AG20443 (cell line): ENCODE data around the gene CNTN5.
A peak's percentile ranks its signal among the peaks of the same experiment; 100 is the strongest.
"Not testable (repeated sequence)": the region's sequence is repeated elsewhere in the genome, so short reads cannot be mapped to it uniquely, and the experiment has no call there.

Experiments used
- DNase-seq: peaks from one replicate; pipeline ENCODE4 v3.0.0; 2012; ENCODE audit warnings: low spot score, mixed read lengths

The CNTN5 gene

DNA sequence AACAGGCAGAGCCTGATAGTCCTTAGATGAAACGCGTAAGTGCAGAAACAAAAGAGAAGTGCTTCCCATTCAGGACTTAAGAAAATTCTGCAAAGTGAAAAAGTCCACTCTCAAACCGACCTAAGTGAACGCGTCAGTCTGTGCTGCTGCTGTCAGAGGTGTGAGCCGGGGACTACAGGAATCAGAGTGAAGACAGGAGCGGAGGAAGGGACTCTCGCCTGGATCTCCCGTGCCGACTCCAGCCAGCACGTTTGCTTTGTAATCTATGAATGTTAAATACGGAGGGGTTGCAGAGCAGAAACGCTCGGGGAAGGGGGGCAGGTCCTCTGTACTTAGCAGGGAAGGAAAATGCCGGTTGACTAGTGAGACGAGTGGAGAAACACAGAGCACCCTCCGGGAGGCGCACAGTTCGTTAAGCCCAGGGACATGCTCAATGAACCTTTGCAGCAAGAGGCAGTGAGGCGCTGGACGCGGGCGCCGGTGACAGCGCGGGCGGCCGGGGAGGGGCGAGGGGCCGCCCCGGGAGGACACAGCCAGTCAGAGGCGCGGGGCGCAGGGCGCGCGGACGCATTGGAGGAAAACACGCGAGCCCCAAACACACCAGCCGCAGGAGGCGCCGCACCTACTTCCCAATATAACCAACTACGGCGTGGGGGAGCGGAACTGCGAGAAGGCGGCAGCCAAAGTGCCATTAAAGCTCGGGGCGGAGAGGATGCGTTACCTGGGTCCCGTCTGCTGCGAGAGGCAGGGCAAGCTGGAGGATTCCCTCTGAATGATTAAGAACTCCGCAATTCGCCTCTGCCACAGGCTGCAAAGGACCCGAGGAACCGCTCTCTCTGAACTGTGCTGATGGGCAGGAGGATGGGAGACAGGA, at the start of gene CNTN5:
CNTN5 (plus strand) TSS at position 598 of the 874 bp plus-strand sequence.
- peak; percentile 17 for DNase-seq

DNA sequence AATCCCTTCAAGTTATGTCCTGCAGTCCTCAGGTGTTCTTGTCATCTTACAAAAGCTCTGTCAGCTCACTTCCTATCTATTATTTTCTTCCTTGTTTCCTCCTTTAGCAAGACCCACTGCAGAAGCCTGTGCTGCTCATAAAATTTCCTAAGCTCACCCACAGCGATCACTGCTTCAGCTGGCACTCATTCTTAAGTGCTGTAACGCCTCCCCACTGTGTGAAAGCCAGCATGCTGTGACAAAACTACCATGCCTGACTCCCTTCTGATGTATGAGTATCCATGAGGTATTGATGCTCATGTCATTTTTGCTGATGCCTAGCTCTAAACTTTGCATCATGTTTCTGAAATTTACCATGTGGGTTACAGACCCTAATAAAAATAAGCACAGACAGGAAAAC, 41.5 kb upstream of the CNTN5 start:
- no peak for DNase-seq

DNA sequence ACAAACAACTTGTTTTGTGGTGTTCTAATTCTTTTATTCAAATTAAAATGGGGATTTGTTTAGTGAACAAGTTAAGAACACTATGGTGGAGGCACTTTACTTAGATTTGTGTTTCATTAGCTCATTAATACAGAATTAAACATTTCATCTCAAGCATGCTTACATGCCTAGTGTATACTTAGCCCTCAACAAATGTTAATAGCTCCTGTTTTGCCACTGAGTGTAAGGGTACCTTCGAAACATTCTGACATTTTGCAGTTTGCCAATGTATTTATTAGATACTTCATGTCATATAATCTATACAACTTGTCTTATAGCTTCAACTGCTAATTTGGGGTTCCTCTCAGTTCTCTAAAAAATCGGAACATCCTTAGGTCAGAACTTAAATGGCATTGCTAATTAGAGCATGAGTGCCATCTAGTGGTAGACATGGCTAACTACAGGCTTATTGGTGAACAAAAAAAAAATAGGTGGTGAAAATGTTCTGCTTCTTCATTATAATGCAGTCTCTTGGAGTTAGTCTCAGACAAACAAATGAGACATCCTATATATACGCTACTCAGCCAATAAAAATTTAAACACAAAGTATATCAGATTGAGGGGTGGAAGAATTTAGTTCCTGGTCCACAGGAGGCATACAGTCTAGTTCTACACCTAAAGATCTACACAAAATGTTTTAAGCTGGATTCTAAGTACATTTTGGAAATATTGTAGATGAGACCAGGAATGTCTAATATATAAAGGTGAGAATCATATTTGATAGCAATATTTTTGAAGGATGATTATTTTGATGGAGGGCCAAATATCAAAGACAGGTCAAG, 4.9 kb upstream of the CNTN5 start:
- DNase-seq, result peak; percentile 40

DNA sequence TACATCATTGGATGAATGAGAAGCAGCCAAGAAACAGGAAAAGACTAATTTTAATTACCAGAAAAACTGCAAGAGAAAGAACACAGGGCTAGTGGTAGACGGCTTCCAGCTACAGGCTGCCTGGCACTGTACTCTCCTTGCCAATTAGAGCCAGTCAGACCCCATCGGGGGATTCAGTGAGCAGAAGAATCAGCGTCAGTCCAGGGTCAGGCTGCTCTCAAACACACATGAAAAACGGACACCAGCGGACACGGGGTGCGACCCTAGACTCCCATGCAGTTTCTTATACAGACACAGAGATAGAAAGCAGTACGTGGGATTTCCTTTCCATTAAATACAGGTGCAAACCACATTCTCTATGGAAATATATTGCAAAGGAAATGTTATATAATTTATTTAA, 1.1 kb upstream of the CNTN5 start:
- DNase-seq, result no peak

DNA sequence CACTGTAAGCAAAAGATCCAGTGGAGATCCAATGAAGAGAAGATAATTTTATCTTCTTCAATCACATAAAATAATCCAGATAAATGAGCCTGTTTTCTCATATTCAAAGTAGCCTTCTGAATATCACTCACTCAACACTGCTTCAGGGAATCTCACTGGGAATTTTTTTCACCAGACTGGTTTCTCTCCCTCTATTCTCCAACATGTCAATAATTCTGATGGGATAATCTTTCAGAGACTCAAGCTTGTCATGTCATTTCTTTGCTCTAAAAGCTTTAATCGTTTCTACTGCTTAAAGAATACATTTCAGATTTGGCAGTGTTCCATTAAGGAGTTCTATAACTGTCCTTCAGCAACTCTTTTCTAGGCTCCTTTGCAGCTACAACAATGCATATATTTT, 16.3 kb downstream of the CNTN5 start:
- no peak for DNase-seq

DNA sequence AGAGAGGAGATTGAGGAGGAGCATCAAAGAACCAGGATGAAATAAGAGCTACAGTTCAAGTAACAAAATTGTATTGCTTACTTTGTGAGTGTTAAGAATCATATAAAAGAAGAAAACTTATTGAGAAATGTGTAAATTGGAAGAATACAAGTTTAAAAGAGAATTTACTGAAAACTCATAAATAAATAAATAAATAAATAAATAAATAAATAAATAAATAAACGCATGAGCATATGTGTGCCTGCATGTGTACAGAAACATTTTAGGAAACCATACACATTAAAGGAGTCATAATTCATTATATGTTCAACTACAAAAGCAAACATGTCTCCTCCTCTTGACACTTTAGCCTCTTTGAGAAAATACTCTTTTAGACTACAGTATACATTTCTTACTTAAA, 42.6 kb downstream of the CNTN5 start:
- DNase-seq, result no peak

- DNase-seq, result no peak
These were observed 44.4 kb downstream of the CNTN5 start for GRCh38 chr11:99065121-99065520.

- DNase-seq, result no peak
These were observed 46.0 kb downstream of the CNTN5 start for GRCh38 chr11:99066618-99067317.

- DNase-seq, result no peak
These were observed 48.1 kb downstream of the CNTN5 start for GRCh38 chr11:99068832-99069231.

- DNase-seq, result no peak
These were observed 49.2 kb downstream of the CNTN5 start for GRCh38 chr11:99069856-99070444.

- DNase-seq, result no peak
These were observed 58.8 kb downstream of the CNTN5 start for GRCh38 chr11:99079576-99079975.

DNA sequence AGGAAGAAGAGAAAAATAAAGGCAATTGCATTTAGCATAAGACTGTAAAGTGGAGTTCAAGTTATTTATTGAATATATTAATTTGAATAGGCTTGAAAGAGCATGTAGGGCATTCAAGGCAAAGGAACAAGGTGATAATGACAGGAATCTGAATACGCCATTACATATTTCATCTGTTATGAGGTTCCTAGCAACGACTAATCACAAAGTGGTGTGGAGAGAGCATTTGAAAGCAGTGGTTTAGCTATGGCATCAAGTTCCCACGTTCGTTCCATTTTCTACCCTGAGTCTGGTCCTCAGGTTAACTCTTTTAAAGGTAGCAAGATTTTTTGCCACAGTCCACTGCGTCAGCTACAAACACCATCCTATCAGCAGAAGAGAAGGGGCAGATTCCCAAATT, 59.4 kb downstream of the CNTN5 start:
- no peak for DNase-seq

GRCh38 chr11:99098258-99098657, 77.5 kb downstream of the CNTN5 start:
- DNase-seq, result no peak

DNA sequence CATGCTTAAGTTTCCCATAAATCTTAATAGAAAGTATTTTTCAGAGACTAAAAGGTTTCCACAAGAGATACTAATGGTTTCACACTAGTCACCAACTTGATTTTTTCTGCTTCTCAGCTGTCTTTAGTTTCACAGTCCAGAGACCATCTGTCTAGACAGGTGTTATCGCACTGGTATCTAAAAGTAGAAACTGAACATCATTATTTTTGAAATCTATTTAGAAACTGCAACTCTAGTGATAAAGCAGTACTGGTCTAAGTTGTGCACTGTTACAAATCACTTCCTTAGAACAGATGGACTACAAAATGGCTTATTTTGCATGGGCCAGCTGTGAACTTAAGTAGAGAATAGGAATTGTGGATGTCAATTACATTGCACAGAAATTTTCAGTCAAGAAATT, 78.0 kb downstream of the CNTN5 start:
- DNase-seq, result no peak

GRCh38 chr11:99117603-99118002, 96.9 kb downstream of the CNTN5 start:
- no peak for DNase-seq

- DNase-seq, result not testable (repeated sequence)
These were observed 113.1 kb downstream of the CNTN5 start for GRCh38 chr11:99133862-99134261.

DNA sequence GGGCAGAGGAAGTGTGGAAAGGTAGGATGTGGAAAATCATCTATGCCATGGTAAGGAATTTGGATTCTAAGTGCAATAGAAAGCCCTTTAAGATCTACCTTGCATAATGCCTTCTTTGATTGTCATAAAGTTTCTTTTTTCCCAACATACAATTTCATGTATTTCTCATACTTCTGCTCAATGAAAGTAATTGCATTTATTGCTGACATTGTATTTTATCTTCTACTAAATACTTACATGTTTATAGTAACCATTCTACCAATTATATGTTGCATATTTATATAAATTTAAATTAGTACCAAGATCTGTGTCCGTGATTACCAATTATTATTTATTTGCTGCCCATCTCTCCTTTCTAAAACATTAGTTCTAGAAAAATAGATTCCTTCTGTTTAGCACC, 114.8 kb downstream of the CNTN5 start:
- no peak for DNase-seq

DNA sequence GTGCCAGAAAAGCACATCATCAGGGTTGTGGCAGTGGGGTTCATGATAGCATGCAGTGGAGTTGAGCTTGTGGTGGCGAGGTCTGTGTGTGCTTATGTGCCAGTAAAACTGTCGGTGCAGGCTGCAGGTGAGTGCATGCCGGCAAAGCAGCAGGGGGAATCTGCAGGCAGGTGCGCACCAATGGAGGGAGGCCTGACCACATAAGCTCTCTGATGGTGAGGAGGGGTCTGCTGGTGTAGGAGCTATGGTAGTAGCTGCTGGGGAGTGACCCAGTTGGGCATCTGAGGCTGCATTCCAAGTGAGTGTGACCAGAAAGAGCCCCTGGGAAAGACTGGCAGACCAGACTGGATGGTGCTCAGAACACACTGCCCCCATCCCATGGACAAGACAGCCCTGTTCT, 121.5 kb downstream of the CNTN5 start:
- DNase-seq, result no peak

DNA sequence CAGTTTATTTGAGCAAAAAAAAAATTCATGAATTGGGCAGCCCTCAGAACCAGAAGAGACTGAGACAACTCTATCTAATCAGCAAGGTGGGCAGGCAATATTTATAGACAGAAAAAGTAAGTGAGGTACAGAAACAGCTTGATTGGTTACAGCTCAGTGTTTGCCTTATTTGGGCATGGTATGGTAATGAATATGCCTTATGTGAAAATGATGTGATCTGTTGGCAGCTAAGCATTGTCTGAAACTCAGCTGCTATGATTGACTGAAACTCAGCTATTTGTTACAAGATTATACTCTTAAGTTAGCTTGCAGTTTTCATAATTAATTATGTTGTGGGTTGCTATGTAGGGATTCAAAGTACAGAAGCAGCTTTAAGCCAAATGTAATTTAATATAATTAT, 127.6 kb downstream of the CNTN5 start:
- no peak for DNase-seq

DNA sequence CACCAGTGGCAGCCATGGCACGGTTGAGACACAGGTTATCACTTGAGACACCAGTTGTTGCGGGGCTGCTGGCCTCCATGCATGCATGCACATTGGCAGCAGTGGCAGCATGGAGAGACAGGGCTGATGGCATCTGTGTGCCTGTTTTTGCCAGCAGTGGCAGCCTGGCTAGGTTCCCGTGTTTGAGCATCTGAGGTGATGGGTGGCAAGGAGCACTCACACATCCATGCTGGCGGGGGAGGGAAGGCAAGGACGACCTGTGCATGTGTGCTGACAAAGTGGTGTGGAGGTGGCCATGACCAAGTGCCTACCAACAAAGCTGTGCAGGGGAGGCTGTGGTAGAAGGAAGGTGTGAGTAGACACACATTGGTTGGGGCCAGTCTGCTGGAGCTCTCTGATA, 133.5 kb downstream of the CNTN5 start:
- DNase-seq, result no peak

- DNase-seq, result no peak
These were observed 139.7 kb downstream of the CNTN5 start for GRCh38 chr11:99160447-99160846.

DNA sequence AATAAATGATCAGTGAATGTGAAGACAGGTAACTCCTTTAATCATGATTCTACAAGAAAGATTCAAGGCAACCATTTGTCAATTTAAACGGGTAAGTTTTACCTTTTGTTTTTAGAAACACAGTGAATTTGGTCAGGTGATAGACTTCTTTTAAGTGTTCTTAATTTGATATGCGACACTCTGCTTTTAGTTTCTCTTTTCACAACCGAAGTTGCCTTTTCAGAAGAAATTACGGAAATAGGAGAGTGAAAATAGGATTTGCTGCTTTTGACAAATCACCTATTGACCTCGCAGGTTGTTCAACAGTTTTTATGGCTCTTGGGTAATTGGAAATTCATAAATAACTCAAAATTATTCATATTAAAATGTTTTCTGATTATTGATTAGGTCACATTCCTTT, 142.1 kb downstream of the CNTN5 start:
- no peak for DNase-seq
